ENCODE data around the gene DOK3.

DNA sequence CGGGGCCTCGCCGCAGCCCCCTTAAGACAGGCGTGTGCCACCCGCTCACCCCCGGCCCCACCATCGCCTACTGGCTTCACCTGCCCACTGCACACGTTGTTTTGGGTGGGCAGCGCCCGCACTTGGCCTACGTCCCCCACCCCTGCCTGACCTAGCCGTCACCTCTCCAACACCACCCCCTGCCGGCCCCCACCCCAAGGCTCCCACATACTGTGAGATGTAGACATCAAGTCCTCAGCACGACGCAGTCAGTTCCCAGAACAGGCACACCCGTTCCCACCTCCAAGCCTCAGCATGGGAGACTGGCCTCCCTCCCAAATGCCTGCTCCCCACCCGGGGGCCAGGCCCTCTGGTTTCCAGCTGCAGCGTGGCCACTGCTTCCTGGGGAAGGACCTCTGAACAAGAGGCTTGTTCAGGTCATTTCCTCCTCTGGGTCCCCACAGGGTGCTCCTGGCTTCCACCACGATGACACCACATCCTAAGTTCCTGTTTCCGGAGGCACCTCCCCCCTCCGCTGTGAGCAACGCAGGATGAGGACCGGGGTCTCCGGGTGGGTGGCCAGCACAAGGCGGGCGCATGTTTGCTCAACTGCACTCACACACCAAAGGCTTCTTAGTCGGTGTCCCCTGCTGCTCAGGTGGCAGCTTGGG lies 47.5 kb downstream of the DOK3 start:
- TF ChIP-seq, protein P1, sequence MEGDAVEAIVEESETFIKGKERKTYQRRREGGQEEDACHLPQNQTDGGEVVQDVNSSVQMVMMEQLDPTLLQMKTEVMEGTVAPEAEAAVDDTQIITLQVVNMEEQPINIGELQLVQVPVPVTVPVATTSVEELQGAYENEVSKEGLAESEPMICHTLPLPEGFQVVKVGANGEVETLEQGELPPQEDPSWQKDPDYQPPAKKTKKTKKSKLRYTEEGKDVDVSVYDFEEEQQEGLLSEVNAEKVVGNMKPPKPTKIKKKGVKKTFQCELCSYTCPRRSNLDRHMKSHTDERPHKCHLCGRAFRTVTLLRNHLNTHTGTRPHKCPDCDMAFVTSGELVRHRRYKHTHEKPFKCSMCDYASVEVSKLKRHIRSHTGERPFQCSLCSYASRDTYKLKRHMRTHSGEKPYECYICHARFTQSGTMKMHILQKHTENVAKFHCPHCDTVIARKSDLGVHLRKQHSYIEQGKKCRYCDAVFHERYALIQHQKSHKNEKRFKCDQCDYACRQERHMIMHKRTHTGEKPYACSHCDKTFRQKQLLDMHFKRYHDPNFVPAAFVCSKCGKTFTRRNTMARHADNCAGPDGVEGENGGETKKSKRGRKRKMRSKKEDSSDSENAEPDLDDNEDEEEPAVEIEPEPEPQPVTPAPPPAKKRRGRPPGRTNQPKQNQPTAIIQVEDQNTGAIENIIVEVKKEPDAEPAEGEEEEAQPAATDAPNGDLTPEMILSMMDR (IDR thresholded peaks at IDR 0.05; ENCODE audit: insufficient read depth, low read length, poor library complexity, severe bottlenecking) = no peak
- no peak for TF ChIP-seq EZH2phosphoT487 (conservative IDR thresholded peaks at IDR 0.05; ENCODE audit: low read length)

Data from SU-DHL-6 (cell line).